Left hindlimb (tissue), 1 donor: ENCODE measurements around the gene PGLYRP3.

Experiments used
- DNase-seq: peaks from one replicate; pipeline ENCODE4 v3.0.0-alpha.2; 2018

The PGLYRP3 gene

DNA sequence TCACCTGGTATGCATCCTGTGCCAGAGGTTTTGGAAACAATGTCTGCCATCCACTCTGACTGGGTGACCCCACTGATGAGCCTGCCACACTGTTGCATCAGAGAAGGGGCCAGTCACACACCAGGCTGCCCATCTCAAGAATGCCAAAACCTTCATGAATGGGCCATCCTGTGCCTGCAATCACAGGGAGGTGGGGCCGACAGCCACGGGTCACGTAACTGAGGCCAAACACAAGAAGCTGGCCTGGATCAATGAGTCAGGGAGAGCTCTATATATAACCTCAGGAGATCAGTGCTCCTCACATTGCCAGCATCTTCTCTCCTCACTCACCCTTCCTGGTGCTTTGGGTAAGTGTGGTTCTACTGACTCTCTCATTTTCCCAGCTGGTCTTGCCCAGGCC lies 53.4 kb downstream of the PGLYRP3 start, which contains the start of gene LORICRIN:
TSS of gene LORICRIN (plus strand) at position 301 of the 400 bp plus-strand sequence. CDS start 1,263 bp downstream, outside the sequence.
- DNase-seq = no peak

DNA sequence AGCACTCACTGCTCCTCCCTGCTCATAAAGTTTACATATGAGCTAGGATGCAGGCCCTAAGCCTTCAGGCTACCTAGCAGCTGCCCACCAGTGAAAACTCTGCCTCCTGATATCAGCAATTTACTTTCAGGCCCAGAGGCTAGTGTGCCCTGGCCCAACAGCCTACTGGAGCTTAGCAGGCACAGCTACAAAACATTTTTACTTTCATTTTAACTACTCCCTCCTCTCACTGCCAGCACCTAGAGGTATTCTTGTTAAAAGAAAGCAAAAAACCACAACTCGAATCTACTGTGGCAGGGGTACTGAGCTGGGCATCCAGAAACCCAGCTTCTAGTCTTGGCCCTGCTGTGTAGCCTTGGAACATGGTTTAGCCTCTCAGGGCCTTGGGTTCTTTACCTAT lies 59.1 kb downstream of the PGLYRP3 start:
- DNase-seq = no peak

DNA sequence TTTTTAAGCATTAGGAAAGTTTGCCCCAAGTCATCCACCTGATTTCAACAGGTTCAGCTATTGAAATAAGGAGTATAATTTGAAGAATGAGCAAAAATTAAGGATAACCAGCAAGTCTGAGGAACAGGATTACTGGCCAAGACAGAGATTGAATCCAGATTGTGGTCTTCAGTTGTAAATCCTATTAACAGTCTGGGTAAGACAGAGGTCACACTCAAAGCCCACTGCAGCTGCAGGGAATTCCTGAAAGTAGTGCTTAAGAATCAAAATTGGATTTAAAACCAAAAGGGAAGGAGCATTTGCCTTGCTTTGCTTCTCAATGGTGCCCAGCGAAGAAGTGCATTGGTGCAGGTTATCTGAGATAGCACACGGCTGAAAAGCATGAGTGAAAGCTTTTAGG lies 59.7 kb downstream of the PGLYRP3 start:
- no peak for DNase-seq

DNA sequence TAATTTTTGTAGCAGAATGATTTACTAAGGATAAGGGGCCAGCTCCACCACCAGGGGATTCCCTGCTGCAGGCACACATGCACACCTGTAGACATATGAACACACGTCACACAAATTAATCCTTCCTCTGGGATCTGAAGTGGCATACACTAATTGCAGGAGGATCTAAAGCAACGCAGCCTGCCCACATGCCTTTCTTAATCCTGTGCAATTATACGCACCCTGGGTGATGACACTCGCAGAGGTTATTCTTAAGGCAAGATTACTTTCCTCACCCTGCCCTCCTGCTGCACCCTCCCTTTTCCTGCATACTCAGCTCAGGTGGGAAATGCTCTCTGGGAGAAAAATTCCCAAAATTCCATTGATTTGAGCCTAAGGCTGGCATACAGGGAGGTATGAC lies 60.8 kb downstream of the PGLYRP3 start:
- DNase-seq = no peak

DNA sequence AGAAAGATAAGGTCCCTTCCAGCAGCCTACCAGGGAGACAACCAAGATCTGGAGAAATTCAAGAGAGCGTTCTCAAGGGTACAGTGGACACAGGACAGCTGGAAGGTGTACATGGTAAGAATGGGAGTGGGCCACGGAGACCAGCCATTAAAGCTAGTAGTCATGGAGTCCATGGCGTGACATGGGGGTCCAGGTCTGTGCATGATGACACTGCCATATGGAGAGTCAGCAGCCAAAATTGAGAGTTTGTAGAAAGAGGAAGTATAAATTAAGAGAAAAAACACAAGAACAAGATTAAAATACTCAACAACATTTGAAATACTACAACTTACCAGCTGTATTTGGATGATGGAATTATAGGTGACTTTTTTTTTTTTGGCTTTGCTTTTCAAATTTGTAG lies 61.2 kb downstream of the PGLYRP3 start:
- no peak for DNase-seq

DNA sequence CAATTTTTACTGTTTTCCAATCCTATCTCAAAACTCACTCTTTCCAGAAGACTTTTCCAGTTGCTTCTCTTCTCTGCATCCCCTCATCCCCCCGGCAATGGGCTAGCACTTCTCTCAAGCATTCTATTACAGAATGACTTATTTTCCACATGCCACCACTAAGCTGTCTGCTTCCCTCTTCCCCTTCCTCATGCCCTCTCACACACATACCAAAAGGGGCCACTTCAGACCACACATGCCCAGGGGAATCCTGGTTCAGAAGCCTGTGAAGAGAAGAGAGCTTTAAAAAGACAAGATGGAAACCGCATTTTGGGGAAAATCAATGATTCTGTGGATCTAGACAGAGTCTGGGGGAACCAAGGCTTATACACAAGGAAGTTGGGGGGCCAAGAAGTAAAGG lies 61.7 kb downstream of the PGLYRP3 start:
- DNase-seq = no peak

DNA sequence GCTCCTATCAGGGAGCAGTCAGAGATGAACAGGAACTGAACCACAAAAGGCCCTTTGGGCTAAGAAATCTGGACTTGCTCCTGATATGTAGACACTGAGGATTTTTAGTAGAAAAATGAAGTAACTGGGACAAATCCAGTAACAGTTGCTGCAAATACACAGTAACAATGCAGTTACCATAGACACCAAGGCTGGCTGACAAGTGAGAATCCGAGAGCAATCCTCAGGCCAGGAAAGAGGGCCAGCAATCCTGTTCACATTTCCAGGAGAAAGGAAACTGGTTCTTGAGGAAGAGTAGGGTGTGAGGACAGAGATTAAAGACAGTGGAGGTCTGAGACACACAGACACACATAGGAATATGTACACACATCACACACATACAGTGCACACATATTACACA lies 62.6 kb downstream of the PGLYRP3 start:
- no peak for DNase-seq

DNA sequence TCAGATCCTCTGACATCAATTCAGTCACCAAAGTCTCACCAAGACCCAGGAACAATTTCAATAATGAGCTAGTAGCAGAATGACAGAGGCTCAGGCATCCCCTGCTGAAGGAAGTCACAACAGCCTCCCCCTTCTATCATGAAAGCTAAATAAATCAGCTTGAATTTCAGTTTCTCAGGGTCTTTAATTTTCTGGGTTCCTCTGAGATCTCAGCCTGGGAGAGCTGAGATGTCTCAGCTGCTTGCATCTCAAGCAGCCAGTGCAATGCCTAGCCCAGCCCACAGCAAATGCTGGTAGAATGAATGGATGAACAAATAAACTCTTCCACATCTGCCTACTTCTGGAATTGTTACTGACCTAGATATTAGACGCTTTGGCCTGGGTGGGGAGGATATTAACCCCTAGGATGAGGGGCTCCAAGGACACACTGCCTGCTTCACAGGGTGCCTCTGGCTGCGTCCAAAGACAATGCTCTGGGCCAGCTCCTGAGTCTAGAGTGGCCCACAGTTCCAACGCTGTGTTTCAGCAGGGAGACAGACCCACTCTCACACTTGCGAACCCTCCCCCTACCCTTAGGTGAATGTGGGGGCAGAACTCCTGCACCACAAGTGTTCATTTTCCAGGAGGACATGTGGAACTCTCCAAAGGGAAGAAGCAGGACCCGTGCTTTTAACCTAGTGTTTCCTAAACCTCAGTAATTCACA lies 64.4 kb downstream of the PGLYRP3 start:
- DNase-seq = no peak
